Ramos (cell line): Measurements from ENCODE around the gene AKT1S1.
"Not testable (repeated sequence)": the region's sequence is repeated elsewhere in the genome, so short reads cannot be mapped to it uniquely, and the experiment has no call there.

Experiments used
- in situ Hi-C: fragments of 300-500 bp; cut with MboI; formaldehyde crosslinking; loops from one replicate; pipeline ENCODE4 v1.14.3; 2022; ENCODE audit warnings: low sequenced_read_pairs; ENCODE audit not compliant: unreplicated experiment

The AKT1S1 gene

GRCh38 chr19:49877020-49877878 lies at the start of gene AKT1S1, which contains the start of gene TBC1D17:
AKT1S1 (minus strand) TSS chr19:49877355; CDS start chr19:49873295, 4,060 bp downstream.
TBC1D17 (plus strand) TSS chr19:49877702; CDS start chr19:49877724, 22 bp downstream.
- in situ Hi-C loops, result no loop called here

DNA sequence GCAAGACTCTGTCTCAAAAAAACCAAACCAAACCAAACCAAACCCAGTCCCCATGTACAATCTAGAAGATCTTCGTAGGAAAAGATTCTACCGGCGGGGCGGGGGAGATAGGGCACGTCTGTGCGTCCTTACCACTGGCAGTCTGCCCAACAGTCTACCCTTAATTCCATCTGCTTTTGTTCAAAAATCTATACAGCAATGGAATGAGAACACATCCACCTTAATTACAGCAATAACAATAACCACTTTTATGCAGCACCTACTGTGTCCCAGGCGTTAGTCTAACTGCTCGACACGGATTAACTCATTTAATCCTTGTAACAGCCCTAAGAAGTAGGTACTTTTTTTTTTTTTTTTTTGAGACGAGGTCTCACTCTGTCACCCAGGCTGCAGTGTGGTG lies 49.4 kb upstream of the AKT1S1 start:
- in situ Hi-C loops, result no loop called here

GRCh38 chr19:49925486-49925885 lies 48.3 kb upstream of the AKT1S1 start:
- in situ Hi-C loops, result no loop called here

GRCh38 chr19:49924881-49925210 lies 47.7 kb upstream of the AKT1S1 start:
- in situ Hi-C loops, result not testable (repeated sequence)

GRCh38 chr19:49924004-49924880 lies 47.1 kb upstream of the AKT1S1 start:
- in situ Hi-C loops, result no loop called here

- in situ Hi-C loops, result no loop called here
These were observed 46.2 kb upstream of the AKT1S1 start for GRCh38 chr19:49923055-49924003.

DNA sequence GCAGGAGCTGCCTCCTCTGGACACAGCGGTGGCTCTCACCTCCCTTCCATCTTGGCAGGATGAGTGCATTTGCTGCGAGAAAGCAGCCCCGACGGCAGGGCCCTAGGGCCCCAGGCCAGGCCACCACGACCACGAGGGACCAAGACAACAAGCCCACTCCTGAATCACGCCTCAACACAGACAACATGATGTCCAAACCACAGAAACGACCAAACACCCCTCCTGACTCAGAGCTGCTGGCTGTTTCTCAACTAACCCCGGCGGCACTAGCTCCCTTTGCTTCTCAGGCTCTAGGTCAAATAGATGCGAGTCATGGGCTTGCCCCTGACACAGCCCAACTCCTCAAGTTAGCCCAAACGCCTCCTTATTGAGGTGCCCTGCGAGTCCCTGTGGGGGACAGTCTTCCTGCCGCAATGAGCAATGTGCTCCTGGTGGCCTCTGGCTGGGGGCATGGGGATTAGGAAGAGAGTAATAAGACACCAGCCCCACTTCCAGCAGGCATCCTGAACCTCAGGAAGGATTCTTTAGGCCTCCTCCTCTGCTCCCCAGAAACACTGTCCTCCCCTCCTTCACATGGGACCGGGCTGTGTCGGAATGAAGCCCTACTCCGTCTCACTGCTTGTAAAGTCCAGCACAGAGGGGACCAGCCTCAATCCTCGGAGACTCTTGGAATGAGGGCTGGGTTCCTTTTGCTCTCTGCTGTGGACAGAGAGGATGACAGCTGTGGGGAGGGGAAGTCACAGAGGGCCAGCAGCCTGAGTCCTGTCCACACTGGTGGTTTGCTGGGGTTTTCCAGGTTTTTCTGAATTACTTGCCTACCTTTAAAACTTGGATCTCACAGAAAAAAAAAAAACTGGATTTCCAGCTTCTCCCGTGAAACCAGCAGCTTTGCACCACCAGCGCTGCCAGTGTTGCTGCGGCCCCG lies 45.0 kb upstream of the AKT1S1 start:
- in situ Hi-C loops, result no loop called here

GRCh38 chr19:49920624-49921363 lies 43.6 kb upstream of the AKT1S1 start:
- in situ Hi-C loops, result no loop called here

DNA sequence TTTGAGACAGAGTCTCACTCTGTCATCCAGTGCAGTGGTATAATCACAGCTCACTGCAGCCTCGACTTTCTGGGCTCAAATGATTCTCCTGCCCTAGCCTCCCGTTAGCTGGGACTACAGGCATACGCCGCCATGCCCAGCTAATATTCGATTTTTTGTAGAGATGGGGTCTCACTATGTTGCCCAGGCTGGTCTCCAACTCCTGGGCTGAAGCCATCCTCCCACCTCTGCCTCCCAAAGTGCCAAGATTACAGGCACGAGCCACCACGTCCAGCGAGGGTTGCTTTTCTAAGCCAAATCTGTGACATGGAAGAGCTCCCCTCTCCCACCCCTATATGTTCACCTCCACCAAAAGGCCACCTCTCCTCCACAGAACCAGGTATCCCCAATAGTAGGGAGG lies 40.9 kb upstream of the AKT1S1 start:
- in situ Hi-C loops, result no loop called here

GRCh38 chr19:49916839-49917733 lies 39.9 kb upstream of the AKT1S1 start:
- in situ Hi-C loops, result no loop called here

GRCh38 chr19:49915271-49915670 lies 38.1 kb upstream of the AKT1S1 start:
- in situ Hi-C loops, result no loop called here

DNA sequence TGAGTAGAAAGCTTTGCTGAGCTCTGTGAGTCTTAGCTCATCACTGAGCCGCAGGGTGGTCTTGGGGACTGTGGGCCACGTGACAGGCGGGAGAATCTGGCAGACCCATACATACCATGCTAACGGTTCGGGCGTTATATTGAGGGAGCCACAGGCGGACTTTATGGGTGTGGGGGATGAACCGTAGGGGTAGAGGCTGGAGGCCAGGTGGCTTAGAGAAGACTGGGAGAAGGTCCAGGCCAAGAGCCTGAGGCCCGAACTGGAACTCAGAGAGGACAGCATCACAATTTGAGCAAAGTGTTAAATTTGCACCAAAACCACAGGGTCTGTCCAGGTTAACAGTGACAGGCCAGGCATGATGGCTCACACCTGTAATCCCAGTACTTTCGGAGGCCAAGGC lies 36.6 kb upstream of the AKT1S1 start:
- in situ Hi-C loops, result no loop called here

- in situ Hi-C loops, result no loop called here
These were observed 36.0 kb upstream of the AKT1S1 start for GRCh38 chr19:49912965-49913685.

- in situ Hi-C loops, result no loop called here
These were observed 34.4 kb upstream of the AKT1S1 start for GRCh38 chr19:49911381-49912145.

DNA sequence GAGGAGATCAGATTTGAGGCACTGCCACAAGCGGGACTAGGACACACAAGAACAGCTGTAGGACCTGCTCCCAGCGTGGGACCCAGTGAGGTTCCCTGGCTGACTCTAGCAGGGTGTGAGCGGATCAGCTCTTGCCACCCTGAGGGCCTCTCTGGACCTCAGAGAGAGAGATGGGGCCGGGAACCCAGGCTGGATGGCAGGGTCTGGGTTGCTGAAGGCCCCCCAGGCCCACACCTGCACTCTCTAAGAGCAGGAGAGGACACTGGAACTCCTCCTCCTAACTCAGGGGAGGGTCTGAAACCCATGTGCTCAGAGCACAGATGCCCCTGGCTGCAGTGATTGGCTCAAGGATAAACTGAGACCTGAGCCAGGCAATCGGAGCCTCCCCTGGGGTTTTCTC lies 33.0 kb upstream of the AKT1S1 start:
- in situ Hi-C loops, result no loop called here
